Activated CD4-positive, alpha-beta T cell treated with anti-CD3 and anti-CD28 coated beads for 36 hours (primary cell): ENCODE data around the gene KIF21A. TPM values are rescaled to one million over a fixed set of nuclear protein-coding genes. Genes with fewer than 3 reads are reported as not detected.
A peak's percentile ranks its signal among the peaks of the same experiment; 100 is the strongest.

Source experiments
- ATAC-seq: fragments of 200-7000 bp; cut with Tn5 transposase; one replicate; pipeline ENCODE4 v1.10.0; 2021; ENCODE audit warnings: mild to moderate bottlenecking, moderate library complexity
- CTCF ChIA-PET: fragments of 350-600 bp; sonication (Branson Sonifier 250); formaldehyde crosslinking; loops from one replicate; lab custom pipeline; 2021; ENCODE audit warnings: antibody characterized with exemption; lab: Charles Lee
- POLR2A ChIA-PET: fragments of 350-600 bp; sonication (Branson Sonifier 250); formaldehyde crosslinking; loops from one replicate; lab custom pipeline; 2021; ENCODE audit warnings: antibody characterized with exemption, inconsistent platforms; lab: Charles Lee
- DNase-seq: peaks from one replicate; pipeline ENCODE4 v3.0.0-alpha.2; 2020
- H3K27ac Mint-ChIP-seq: one replicate; pipeline ENCODE4 v1.8.0; 2021; ENCODE audit warnings: mixed read lengths
- H3K27me3 Mint-ChIP-seq: one replicate; pipeline ENCODE4 v1.8.0; 2021; ENCODE audit warnings: mixed read lengths
- H3K36me3 Mint-ChIP-seq: one replicate; pipeline ENCODE4 v1.8.0; 2021; ENCODE audit warnings: low read depth, mixed read lengths
- H3K4me1 Mint-ChIP-seq: one replicate; pipeline ENCODE4 v1.8.0; 2021; ENCODE audit warnings: mixed read lengths
- H3K4me3 Mint-ChIP-seq: one replicate; pipeline ENCODE4 v1.8.0; 2021; ENCODE audit warnings: mild to moderate bottlenecking, moderate library complexity, mixed read lengths
- H3K9me3 Mint-ChIP-seq: one replicate; pipeline ENCODE4 v1.8.0; 2021; ENCODE audit warnings: low read depth, mixed read lengths
- intact Hi-C, 2 experiments: fragments of 100-400 bp; cut with DNase I in 1 of 2; cut with micrococcal nuclease in 1 of 2; formaldehyde crosslinking; loops; one replicate each; pipeline versions ENCODE4 v1.14.2 to v1.15.1; 2022 to 2024; cut with DNase I, micrococcal nuclease
- total RNA-seq, 2 experiments: library from RNA; stranded (reverse); gene quantifications; one replicate each; pipeline ENCODE4 v1.2.3, GENCODE V29; 2021

The KIF21A gene
- total RNA-seq, 2 experiments from 2014 or later, result 12.0 to 13.9 TPM

GRCh38 chr12:39405580-39405979 lies 37.3 kb downstream of the KIF21A start:
- Mint-ChIP-seq H3K4me1 (peaks cover 17% of the 10 kb centered on the region), H3K27me3 (peaks cover 2% of the 10 kb centered on the region), H3K36me3 (no peaks in the 10 kb centered on the region), H3K4me3 (no peak overlapping the region), H3K9me3 (no peaks in the 10 kb centered on the region), H3K27ac (no peak overlapping the region)
- ChIA-PET POLR2A (interaction anchor here (0.7 kb wide), 1 partner anchor 40 kb away, joined by 5 read pairs; no protein-coding TSS in a partner anchor), CTCF (interaction anchor here (0.8 kb wide), 1 partner anchor 56 kb away, joined by 3 read pairs; no protein-coding TSS in a partner anchor)
- ATAC-seq (no peak), DNase-seq (no peak)
- intact Hi-C loops, result no loop called here

- ChIA-PET POLR2A (no interaction called here), CTCF (no interaction called here)
- ATAC-seq (no peak), DNase-seq (no peak)
- no peaks in the 10 kb centered on the region for H3K36me3 Mint-ChIP-seq
- H3K27ac Mint-ChIP-seq, result no peak overlapping the region
- no peaks in the 10 kb centered on the region for H3K9me3 Mint-ChIP-seq
- peaks cover 17% of the 10 kb centered on the region for H3K4me1 Mint-ChIP-seq
- intact Hi-C loops, result no loop called here
- peaks cover 2% of the 10 kb centered on the region for H3K27me3 Mint-ChIP-seq
- H3K4me3 Mint-ChIP-seq, result no peak overlapping the region
Observed at GRCh38 chr12:39404000-39404399, 38.9 kb downstream of the KIF21A start.

- Mint-ChIP-seq H3K4me3 (no peak overlapping the region), H3K4me1 (peaks cover 17% of the 10 kb centered on the region), H3K9me3 (no peaks in the 10 kb centered on the region), H3K36me3 (no peaks in the 10 kb centered on the region), H3K27ac (no peak overlapping the region), H3K27me3 (no peaks in the 10 kb centered on the region)
- ATAC-seq, result no peak
- ChIA-PET CTCF (no interaction called here), POLR2A (no interaction called here)
- intact Hi-C loops, result no loop called here
- DNase-seq, result no peak
Observed at GRCh38 chr12:39403376-39403775, 39.5 kb downstream of the KIF21A start.

GRCh38 chr12:39402922-39403321 lies 40.0 kb downstream of the KIF21A start:
- ATAC-seq, result peak; percentile 94
- intact Hi-C loops, result no loop called here
- ChIA-PET CTCF (no interaction called here), POLR2A (no interaction called here)
- Mint-ChIP-seq H3K4me3 (no peak overlapping the region), H3K27me3 (no peaks in the 10 kb centered on the region), H3K27ac (no peak overlapping the region), H3K4me1 (peaks cover 17% of the 10 kb centered on the region), H3K9me3 (no peaks in the 10 kb centered on the region), H3K36me3 (no peaks in the 10 kb centered on the region)
- DNase-seq, result no peak

GRCh38 chr12:39401459-39401858 lies 41.5 kb downstream of the KIF21A start:
- Mint-ChIP-seq H3K4me1 (peaks cover 8% of the 10 kb centered on the region), H3K27ac (no peak overlapping the region), H3K4me3 (no peak overlapping the region), H3K27me3 (no peaks in the 10 kb centered on the region), H3K36me3 (no peaks in the 10 kb centered on the region), H3K9me3 (no peaks in the 10 kb centered on the region)
- ATAC-seq (no peak), DNase-seq (no peak)
- ChIA-PET CTCF (interaction anchor here (0.9 kb wide), 1 partner anchor 15 kb away, joined by 3 read pairs; no protein-coding TSS in a partner anchor), POLR2A (no interaction called here)
- intact Hi-C loops, result no loop called here

GRCh38 chr12:39395866-39396265 lies 47.1 kb downstream of the KIF21A start:
- Mint-ChIP-seq H3K27ac (no peak overlapping the region), H3K27me3 (no peaks in the 10 kb centered on the region), H3K36me3 (no peaks in the 10 kb centered on the region), H3K4me1 (no peaks in the 10 kb centered on the region), H3K4me3 (no peak overlapping the region), H3K9me3 (no peaks in the 10 kb centered on the region)
- ChIA-PET CTCF (no interaction called here), POLR2A (no interaction called here)
- ATAC-seq, result no peak
- intact Hi-C loops, result no loop called here
- DNase-seq, result no peak

GRCh38 chr12:39393890-39394289 lies 49.0 kb downstream of the KIF21A start:
- no peaks in the 10 kb centered on the region for H3K27me3 Mint-ChIP-seq
- H3K4me3 Mint-ChIP-seq, result no peak overlapping the region
- intact Hi-C loops, result no loop called here
- CTCF ChIA-PET, result no interaction called here
- POLR2A ChIA-PET, result no interaction called here
- ATAC-seq, result no peak
- H3K9me3 Mint-ChIP-seq, result no peaks in the 10 kb centered on the region
- no peaks in the 10 kb centered on the region for H3K36me3 Mint-ChIP-seq
- no peak for DNase-seq
- H3K27ac Mint-ChIP-seq, result no peak overlapping the region
- H3K4me1 Mint-ChIP-seq, result no peaks in the 10 kb centered on the region

- ChIA-PET POLR2A (no interaction called here), CTCF (no interaction called here)
- Mint-ChIP-seq H3K4me3 (no peak overlapping the region), H3K27ac (no peak overlapping the region), H3K4me1 (no peaks in the 10 kb centered on the region), H3K36me3 (no peaks in the 10 kb centered on the region), H3K27me3 (no peaks in the 10 kb centered on the region), H3K9me3 (no peaks in the 10 kb centered on the region)
- intact Hi-C loops, result no loop called here
- no peak for DNase-seq
- no peak for ATAC-seq
Observed at GRCh38 chr12:39393179-39393578, 49.7 kb downstream of the KIF21A start.

GRCh38 chr12:39392154-39392925 lies 50.6 kb downstream of the KIF21A start:
- ATAC-seq (no peak), DNase-seq (no peak)
- Mint-ChIP-seq H3K36me3 (no peaks in the 10 kb centered on the region), H3K27me3 (no peaks in the 10 kb centered on the region), H3K9me3 (no peaks in the 10 kb centered on the region), H3K27ac (no peak overlapping the region), H3K4me1 (no peaks in the 10 kb centered on the region), H3K4me3 (no peak overlapping the region)
- ChIA-PET CTCF (interaction anchor here (0.8 to 1.0 kb wide), 2 partner anchors 17 to 25 kb away, joined by 3 read pairs; no protein-coding TSS in a partner anchor), POLR2A (interaction anchor here (0.5 kb wide), 1 partner anchor 1143 kb away, joined by 6 read pairs; no protein-coding TSS in a partner anchor)
- intact Hi-C loops, result no loop called here

- DNase-seq (no peak), ATAC-seq (no peak)
- no peaks in the 10 kb centered on the region for H3K4me1 Mint-ChIP-seq
- no peak overlapping the region for H3K4me3 Mint-ChIP-seq
- no peak overlapping the region for H3K27ac Mint-ChIP-seq
- ChIA-PET POLR2A (no interaction called here), CTCF (interaction anchor here (0.7 to 1.2 kb wide), 2 partner anchors 26 to 53 kb away, joined by 3 to 4 read pairs; no protein-coding TSS in a partner anchor)
- no peaks in the 10 kb centered on the region for H3K36me3 Mint-ChIP-seq
- no peaks in the 10 kb centered on the region for H3K9me3 Mint-ChIP-seq
- intact Hi-C loops, result no loop called here
- no peaks in the 10 kb centered on the region for H3K27me3 Mint-ChIP-seq
Observed at GRCh38 chr12:39390752-39391151, 52.2 kb downstream of the KIF21A start.

- intact Hi-C loops, result no loop called here
Observed at GRCh38 chr12:39389399-39390150, 53.3 kb downstream of the KIF21A start.

More at GRCh38 chr12:39389399-39390150, 53.3 kb downstream of the KIF21A start:
- no peak for ATAC-seq
- ChIA-PET POLR2A (no interaction called here), CTCF (interaction anchor here (1.3 kb wide), 1 partner anchor 13 kb away, joined by 3 read pairs; no protein-coding TSS in a partner anchor)
- Mint-ChIP-seq H3K27ac (no peak overlapping the region), H3K27me3 (no peaks in the 10 kb centered on the region), H3K36me3 (no peaks in the 10 kb centered on the region), H3K9me3 (no peaks in the 10 kb centered on the region), H3K4me1 (no peaks in the 10 kb centered on the region), H3K4me3 (no peak overlapping the region)
- no peak for DNase-seq
